ENCODE measurements around the gene MAD1L1.

MAD1L1 gene

GRCh38 chr7:2117646-2118045, 115.1 kb downstream of the MAD1L1 start:
- DNase-seq (ENCODE audit: low read depth), result no peak

DNA sequence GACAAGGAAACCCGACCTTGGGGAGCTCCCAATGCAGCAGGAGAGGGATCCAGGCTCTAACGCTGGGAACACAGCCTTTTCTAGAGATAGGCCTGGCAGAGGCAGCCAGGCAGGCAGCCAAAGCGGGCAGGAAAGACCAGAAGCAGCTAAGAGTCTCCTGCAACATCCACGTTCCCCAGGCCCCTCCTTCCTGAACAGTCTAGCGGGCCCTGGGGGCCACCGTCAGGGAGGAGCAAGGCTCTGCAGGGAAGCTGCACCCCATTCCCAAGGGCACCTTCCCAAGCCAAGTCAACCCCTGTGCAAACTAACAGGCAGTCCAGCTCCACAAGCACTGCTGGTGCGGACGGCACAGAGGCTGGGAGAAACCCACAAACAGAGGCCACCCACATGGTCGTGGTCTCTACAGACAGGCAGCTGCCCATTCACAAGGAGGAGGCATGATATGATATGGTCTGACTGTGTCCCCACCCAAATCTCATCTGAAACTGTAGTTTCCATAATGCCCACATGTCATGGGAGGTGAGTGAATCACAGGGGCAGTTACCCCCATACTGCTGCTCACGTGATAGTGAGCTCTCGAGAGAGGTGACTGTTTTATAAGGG, 115.7 kb downstream of the MAD1L1 start:
- DNase-seq (ENCODE audit: low read depth), result no peak

DNA sequence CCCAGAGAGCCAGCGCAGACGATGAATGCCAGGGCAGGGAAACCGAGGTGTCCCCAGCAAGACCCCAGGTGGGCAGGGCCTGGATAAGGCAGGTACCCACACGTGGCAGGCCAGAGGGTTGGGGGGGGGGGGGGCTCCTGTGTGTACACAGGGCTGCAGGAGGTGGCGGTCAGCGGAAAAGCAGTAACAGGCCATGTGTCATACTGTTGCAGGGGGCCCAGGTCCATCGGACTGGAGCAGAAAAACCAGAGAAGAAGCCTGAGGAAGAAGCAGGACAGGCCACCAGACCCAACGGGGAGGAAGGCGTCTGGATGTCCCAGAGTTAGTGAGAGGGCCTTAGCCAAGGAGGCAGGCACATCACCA, 116.3 kb downstream of the MAD1L1 start:
- no peak for DNase-seq (ENCODE audit: low read depth)

- DNase-seq (ENCODE audit: low read depth), result no peak
Observed at GRCh38 chr7:2115760-2116447, 116.8 kb downstream of the MAD1L1 start.

- no peak for DNase-seq (ENCODE audit: low read depth)
Observed at GRCh38 chr7:2114926-2115759, 117.6 kb downstream of the MAD1L1 start.

GRCh38 chr7:2114052-2114451, 118.7 kb downstream of the MAD1L1 start:
- peak; percentile 60 for DNase-seq (ENCODE audit: low read depth)

DNA sequence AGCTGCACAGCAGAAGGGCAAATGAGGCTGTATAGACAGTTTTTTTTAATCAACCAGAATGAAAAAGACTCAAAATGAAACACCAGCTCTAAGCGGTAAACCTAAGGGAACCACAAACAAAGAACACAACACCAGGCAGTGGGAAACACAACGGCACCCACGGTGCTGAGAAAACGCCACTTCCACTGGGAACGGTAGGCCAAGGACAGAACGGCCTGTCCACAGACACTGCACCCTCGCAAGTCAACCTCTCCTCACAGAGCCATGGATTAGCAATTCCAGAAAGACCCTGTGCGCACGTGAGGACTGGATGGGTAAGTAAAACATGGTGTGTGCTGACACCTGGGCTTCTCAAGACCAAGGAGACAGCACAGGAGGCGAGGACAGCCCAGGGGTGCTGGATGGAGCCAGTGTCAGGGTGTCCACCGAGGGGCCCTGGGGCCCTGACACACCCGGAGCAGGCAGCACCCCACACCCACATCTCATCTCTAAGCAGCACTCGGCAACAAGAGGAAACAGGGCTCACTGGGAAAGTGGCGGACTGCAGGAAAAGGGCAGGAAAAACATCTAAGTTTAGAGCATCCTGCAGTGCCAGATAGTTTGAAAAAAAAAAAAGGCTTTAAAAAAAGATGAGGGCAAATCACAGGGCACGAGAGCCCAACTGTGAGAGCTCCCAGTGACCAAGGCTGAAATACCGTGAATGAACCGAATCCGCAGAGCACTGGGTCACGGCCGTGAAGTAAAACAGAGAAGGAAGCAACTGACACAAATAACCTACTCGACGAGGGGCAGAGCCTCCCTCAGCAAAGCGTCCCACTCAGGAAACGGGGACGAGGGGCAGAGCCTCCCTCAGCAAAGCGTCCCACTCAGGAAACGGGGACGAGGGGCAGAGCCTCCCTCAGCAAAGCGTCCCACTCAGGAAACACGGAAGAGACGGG, 120.2 kb downstream of the MAD1L1 start:
- no peak for DNase-seq (ENCODE audit: low read depth)

DNA sequence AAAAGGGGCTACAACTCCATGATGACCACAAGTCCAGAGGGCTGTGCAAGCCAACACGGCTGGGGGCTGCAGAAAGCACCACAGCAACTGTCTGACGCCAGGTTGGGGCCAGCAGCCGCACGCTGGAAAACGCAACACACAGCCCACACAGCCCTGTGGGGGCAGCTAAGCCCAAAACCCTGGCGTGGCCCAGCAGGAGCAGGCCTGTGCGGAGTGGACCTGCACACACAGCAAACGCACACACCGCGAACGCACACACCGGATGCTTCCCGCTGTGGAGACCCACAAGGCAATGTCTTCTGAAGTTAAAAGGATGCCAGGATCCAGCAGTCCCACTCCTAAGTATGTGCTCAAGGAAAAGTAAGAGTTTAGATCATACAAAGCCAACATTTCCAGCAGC, 121.2 kb downstream of the MAD1L1 start:
- DNase-seq (ENCODE audit: low read depth), result no peak

- DNase-seq (ENCODE audit: low read depth), result no peak
Observed at GRCh38 chr7:2110610-2111396, 121.9 kb downstream of the MAD1L1 start.

DNA sequence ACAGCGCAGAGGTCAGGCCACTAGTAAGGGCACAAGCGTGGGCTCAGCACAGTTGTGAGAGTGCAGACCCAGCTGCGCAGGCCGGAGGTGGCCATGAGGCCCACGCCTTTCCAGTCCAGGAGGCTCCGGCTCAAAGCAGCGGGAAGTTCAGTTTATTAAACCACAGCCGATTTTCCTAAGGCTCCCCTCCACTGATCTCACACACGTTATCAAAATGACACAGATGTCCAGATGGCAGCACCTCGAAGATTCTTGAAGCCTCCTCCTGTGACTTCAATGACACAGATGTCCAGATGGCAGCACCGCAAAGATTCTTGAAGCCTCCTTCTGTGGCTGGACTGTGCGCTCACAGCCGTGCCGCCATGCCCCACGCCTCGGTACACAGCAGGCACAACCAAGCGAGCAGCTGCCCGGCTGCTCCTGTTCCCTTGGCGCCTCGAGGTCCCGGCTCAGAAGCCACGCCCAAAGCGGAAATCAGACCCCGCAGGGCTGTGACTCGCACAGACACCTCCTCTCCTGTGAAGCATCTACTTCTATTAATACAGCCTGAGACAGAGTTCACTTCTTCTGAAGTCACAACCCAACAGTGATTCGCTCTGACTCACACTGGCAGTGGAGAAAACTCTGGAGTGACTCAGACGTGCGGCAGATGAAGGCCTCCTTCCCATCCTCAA, 122.7 kb downstream of the MAD1L1 start:
- DNase-seq (ENCODE audit: low read depth), result peak; percentile 90

DNA sequence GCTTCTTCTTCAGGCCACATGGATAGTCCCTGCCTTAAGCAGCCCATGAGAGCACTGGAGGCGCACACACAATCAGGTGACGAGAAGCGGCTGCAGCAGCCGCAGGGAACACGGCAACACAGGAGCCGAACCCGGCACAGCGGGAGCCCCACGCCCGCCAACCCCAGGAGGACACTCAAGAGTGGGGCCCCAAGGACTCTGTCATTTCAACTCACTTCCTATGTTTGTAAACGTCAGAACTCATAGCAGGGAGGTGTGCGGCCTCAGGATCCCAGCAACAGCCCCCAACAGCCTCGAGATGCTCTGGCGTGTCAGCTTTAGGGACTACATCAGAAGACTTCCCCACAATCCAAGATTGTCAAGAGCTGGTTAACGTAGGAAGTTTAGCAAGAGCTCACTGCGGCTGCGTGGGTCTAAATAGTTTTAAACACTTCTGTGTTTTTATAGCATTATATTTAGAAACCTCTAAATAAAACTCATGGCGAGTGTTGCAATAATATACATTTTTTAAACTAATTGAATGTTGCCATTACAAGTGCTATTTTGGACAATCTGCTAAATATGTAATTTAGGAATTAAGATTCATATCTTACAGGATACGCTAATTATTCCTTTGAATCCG, 123.4 kb downstream of the MAD1L1 start:
- DNase-seq (ENCODE audit: low read depth), result no peak

- no peak for DNase-seq (ENCODE audit: low read depth)
Observed at GRCh38 chr7:2108501-2109250, 124.1 kb downstream of the MAD1L1 start.

DNA sequence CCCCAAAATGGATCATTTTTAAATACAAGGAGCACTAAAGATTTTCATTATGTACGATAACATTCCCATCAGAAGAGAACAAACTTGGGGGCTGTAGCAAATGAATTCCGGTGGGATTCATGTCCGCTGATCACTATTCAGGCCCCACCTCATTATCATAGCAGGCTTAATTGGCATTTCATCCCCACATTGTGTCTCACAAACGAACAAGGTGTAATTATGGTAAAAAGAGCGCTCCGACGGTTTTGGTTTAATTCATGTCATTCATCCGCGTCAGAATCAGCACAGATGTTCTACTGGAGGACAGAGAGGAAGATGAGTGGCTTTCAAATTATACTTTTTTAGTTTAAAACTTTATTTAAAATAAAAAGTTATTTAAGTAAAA, 124.7 kb downstream of the MAD1L1 start:
- no peak for DNase-seq (ENCODE audit: low read depth)

- DNase-seq (ENCODE audit: low read depth), result no peak
Observed at GRCh38 chr7:2107386-2108070, 125.2 kb downstream of the MAD1L1 start.

DNA sequence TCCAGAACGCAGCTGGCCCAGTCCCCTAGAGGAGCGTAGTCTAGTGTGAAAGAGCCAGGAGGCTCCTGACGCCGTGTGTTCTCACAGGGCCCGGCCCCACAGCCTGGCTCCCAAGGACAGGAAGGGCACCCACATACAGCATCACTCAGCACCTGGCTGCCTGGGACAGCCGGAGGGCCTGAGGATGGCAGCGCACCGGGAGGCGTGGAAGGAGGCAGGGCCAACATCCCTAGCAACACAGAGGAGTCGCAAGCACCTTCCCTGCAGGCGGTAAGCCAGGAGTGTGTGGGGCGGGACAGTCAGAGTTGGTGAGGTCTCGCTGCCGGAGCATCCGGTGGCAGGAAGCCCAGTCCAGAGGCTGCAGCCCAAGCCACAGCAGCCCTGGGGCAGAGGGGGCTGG, 125.8 kb downstream of the MAD1L1 start:
- DNase-seq (ENCODE audit: low read depth), result no peak

- no peak for DNase-seq (ENCODE audit: low read depth)
Observed at GRCh38 chr7:2106440-2106839, 126.3 kb downstream of the MAD1L1 start.

- DNase-seq (ENCODE audit: low read depth), result no peak
Observed at GRCh38 chr7:2105917-2106316, 126.8 kb downstream of the MAD1L1 start.

- DNase-seq (ENCODE audit: low read depth), result no peak
Observed at GRCh38 chr7:2105280-2105679, 127.5 kb downstream of the MAD1L1 start.

DNA sequence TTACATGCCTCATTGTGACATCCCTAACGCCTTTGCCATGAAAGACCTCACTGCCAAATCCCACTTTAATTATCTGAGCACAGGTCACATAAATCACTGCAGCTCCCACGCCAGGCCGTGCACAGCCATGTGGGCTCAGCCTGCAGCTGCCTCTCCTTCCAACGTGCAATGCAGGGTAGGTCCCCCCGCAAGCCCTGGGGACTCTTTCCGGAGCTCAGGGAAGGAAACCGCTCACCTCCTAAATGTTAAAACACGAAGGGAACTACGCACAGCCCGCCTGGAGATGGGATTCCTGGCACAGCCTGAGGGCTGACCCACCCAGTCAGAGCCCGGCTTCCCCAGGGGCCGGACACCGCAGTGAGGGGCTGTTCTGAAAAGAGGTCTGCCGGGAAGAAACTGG, 128.0 kb downstream of the MAD1L1 start:
- DNase-seq (ENCODE audit: low read depth), result no peak

All from HS-5 (cell line).